ENCODE data around the gene SLC9A7. TPM values are rescaled to one million over a fixed set of nuclear protein-coding genes. Genes with fewer than 3 reads are reported as not detected.
"Not testable (repeated sequence)": the region's sequence is repeated elsewhere in the genome, so short reads cannot be mapped to it uniquely, and the experiment has no call there.

Gene SLC9A7
- total and polyA plus RNA-seq, 2 donors (not counting 3 experiments of a cell fraction or from before 2014, with no cell fraction given) = 4.6 to 7.5 TPM

DNA sequence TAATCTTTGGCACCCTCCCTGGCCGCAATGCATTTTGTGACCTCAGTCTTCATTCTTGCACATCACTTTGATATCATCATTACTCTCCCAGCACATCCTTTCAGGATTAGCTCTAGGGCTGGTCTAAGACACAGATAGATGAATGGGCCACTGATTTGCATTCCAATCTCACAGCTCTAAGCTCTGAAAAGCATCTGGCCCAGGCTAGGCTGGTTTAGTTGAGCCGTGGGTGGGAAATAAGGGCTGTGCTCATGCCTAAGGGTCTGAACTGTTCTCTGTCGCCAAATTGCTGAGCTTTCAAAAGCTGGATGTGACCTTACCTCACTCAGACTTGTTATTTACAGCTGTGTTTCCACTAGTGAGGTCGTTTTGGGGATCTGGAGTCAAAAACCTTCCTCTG, 30.0 kb upstream of the SLC9A7 start:
- H2AFZ ChIP-seq (ENCODE audit: low read depth, low read length) = no peak overlapping the region

DNA sequence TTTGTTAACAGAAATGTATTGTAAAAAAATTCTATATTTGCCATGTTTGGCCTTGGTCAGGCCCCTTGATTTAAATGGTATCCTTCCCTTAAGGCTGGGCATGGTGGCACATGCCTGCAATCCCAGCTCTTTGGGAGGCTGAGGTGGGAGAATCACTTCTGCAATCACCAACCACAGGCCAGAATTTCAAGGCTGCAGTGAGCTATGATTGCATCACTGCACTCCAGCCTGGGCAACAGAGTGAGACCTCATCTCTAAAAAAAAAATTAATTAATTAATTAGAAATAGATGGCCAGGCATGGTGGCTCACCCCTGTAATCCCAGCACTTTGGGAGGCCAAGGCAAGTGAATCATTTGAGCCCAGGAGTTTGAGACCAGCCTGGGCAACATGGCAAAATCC, 25.5 kb upstream of the SLC9A7 start:
- H3K4me2 ChIP-seq (ENCODE audit: insufficient read depth, low read length); H4K20me1 ChIP-seq (replicated peaks; ENCODE audit: control insufficient read depth, extremely low read depth, insufficient read depth, low read length); H3K9me1 ChIP-seq (replicated peaks; ENCODE audit: control insufficient read depth, extremely low read depth, insufficient read depth, low read length); H3K9me3 ChIP-seq (replicated peaks; ENCODE audit: control insufficient read depth, insufficient read depth, low read length); H3K79me2 ChIP-seq (ENCODE audit: control insufficient read depth, insufficient read depth, low read length); intact Hi-C loops (cut with micrococcal nuclease); H3K27me3 ChIP-seq (ENCODE audit: control insufficient read depth in 2 of 2, insufficient read depth in 2 of 2, low read length in 2 of 2); H3K36me3 ChIP-seq (ENCODE audit: control insufficient read depth in 2 of 2, extremely low read depth in 1 of 2, insufficient read depth in 2 of 2, low read length in 2 of 2); H3K27ac ChIP-seq (ENCODE audit: insufficient read depth, low read depth, low read length); dilution Hi-C loops (cut with MboI; ENCODE audit: extremely low pct_ligation_motif_present, low sequenced_read_pairs); H3K4me3 ChIP-seq (replicated peaks in 1 of 3; ENCODE audit: insufficient read depth in 1 of 3, low read depth in 1 of 3, low read length in 3 of 3); DNase-seq (ENCODE audit: low read depth, low spot score); H3K4me1 ChIP-seq (ENCODE audit: control insufficient read depth, extremely low read depth, insufficient read depth, low read length); FAIRE-seq; POLR2A ChIA-PET; BruUV-seq (replicated peaks); H2AFZ ChIP-seq (ENCODE audit: low read depth, low read length); H3K9ac ChIP-seq (replicated peaks; ENCODE audit: extremely low read depth, insufficient read depth, low read length): not testable (repeated sequence)
- CTCF ChIA-PET = interaction anchor here (1.0 kb wide), 1 partner anchor 14 kb away, joined by 3 read pairs; no protein-coding TSS in a partner anchor

More for the DNA sequence above, 30.0 kb upstream of the SLC9A7 start:
- CTCF ChIA-PET = no interaction called here
- Histone ChIP-seq H3K9me1 (replicated peaks; ENCODE audit: control insufficient read depth, extremely low read depth, insufficient read depth, low read length) (no peaks in the 10 kb centered on the region), H3K36me3 (ENCODE audit: control insufficient read depth in 2 of 2, extremely low read depth in 1 of 2, insufficient read depth in 2 of 2, low read length in 2 of 2) (no peaks in the 10 kb centered on the region), H3K79me2 (ENCODE audit: control insufficient read depth, insufficient read depth, low read length) (no peaks in the 10 kb centered on the region), H3K4me2 (ENCODE audit: insufficient read depth, low read length) (no peak overlapping the region), H3K27me3 (ENCODE audit: control insufficient read depth in 2 of 2, insufficient read depth in 2 of 2, low read length in 2 of 2) (no peaks in the 10 kb centered on the region), H3K9ac (replicated peaks; ENCODE audit: extremely low read depth, insufficient read depth, low read length) (no peak overlapping the region), H3K4me3 (replicated peaks in 1 of 3; ENCODE audit: insufficient read depth in 1 of 3, low read depth in 1 of 3, low read length in 3 of 3) (no peak overlapping the region), H3K9me3 (replicated peaks; ENCODE audit: control insufficient read depth, insufficient read depth, low read length) (no peaks in the 10 kb centered on the region), H4K20me1 (replicated peaks; ENCODE audit: control insufficient read depth, extremely low read depth, insufficient read depth, low read length) (no peaks in the 10 kb centered on the region), H3K27ac (ENCODE audit: insufficient read depth, low read depth, low read length) (no peak overlapping the region), H3K4me1 (ENCODE audit: control insufficient read depth, extremely low read depth, insufficient read depth, low read length) (peaks cover 16% of the 10 kb centered on the region)
- FAIRE-seq (no peak), DNase-seq (ENCODE audit: low read depth, low spot score) (no peak)
- POLR2A ChIA-PET = no interaction called here
- intact Hi-C loops (cut with micrococcal nuclease) (no loop called here), dilution Hi-C loops (cut with MboI; ENCODE audit: extremely low pct_ligation_motif_present, low sequenced_read_pairs) (no loop called here)
- BruUV-seq (replicated peaks) = no TSS peak
- TF ChIP-seq, protein P1, sequence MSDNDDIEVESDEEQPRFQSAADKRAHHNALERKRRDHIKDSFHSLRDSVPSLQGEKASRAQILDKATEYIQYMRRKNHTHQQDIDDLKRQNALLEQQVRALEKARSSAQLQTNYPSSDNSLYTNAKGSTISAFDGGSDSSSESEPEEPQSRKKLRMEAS (IDR thresholded peaks at IDR 0.05; ENCODE audit: insufficient read depth, insufficient read length) = no peak
- TF ChIP-seq POLR2A (IDR thresholded peaks at IDR 0.05; ENCODE audit: low read depth, low read length) = no peak
- TF ChIP-seq, protein P2, sequence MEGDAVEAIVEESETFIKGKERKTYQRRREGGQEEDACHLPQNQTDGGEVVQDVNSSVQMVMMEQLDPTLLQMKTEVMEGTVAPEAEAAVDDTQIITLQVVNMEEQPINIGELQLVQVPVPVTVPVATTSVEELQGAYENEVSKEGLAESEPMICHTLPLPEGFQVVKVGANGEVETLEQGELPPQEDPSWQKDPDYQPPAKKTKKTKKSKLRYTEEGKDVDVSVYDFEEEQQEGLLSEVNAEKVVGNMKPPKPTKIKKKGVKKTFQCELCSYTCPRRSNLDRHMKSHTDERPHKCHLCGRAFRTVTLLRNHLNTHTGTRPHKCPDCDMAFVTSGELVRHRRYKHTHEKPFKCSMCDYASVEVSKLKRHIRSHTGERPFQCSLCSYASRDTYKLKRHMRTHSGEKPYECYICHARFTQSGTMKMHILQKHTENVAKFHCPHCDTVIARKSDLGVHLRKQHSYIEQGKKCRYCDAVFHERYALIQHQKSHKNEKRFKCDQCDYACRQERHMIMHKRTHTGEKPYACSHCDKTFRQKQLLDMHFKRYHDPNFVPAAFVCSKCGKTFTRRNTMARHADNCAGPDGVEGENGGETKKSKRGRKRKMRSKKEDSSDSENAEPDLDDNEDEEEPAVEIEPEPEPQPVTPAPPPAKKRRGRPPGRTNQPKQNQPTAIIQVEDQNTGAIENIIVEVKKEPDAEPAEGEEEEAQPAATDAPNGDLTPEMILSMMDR (IDR thresholded peaks at IDR 0.05; ENCODE audit: extremely low read depth in 1 of 2, insufficient read depth in 1 of 2, low read depth in 1 of 2, low read length in 2 of 2) = no peak
- TF ChIP-seq MYC (IDR thresholded peaks at IDR 0.05; ENCODE audit: low read depth, low read length) = no peak
- no peak for TF ChIP-seq EZH2 (IDR thresholded peaks at IDR 0.05; ENCODE audit: borderline replicate concordance, low read depth, low read length, severe bottlenecking)
- no peak for TF ChIP-seq POLR2AphosphoS5 (IDR thresholded peaks at IDR 0.05; ENCODE audit: insufficient read depth, low read depth, low read length)
- TF ChIP-seq GATA2 (IDR thresholded peaks at IDR 0.05; ENCODE audit: insufficient read depth, insufficient read length, low read depth, low read length) = no peak
- no peak for TF ChIP-seq FOS (IDR thresholded peaks at IDR 0.05; ENCODE audit: borderline replicate concordance, insufficient read depth, low read length)
- TF ChIP-seq JUN (IDR thresholded peaks at IDR 0.05; ENCODE audit: borderline replicate concordance, insufficient read depth, insufficient read length, low read depth) = no peak
